Suprapubic skin (tissue), 4 donors: ENCODE measurements around the gene NELL1.

Source experiments
- POLR2A ChIP-seq, 2 donors: fragments of 450-650 bp; IDR thresholded peaks; one replicate each; pipeline ENCODE4 v1.6.1; 2017; ENCODE audit warnings: antibody characterized with exemption in 2 of 2, mild to moderate bottlenecking in 2 of 2, moderate library complexity in 2 of 2
- POLR2AphosphoS5 ChIP-seq, 3 donors: sonication (generic); formaldehyde crosslinking; IDR thresholded peaks; one replicate each; pipeline ENCODE4 v1.6.1; 2017; ENCODE audit warnings: antibody characterized with exemption in 3 of 3
- TF ChIP-seq, protein P1 (sequence below), 2 donors: fragments of 200-600 bp in 1 of 2; fragments of 450-650 bp in 1 of 2; sonication (generic) in 1 of 2; IDR thresholded peaks; one replicate each; pipeline ENCODE4 v1.5.1; 2016 to 2019; ENCODE audit warnings: antibody characterized with exemption in 2 of 2, mild to moderate bottlenecking in 1 of 2, moderate library complexity in 1 of 2

DNA sequence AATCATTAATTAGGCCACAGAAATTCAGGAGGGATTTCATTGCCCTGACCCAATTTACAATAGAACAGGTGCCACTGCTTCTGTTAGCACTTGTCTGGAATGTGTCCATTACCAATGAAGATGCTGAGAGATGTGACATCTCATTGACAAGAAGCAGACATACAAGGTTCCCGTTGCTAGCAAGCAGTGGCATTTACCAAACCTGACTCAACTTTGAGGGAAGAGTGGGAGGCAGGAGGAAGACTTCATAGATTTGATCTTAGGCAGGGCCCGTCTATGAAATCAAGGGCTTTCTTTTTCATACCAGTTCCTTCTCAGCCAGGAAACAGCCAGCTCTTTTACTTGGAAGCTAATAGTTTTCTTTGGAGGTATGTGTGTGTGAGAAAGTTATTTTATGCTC lies 280.2 kb downstream of the NELL1 start:
- TF ChIP-seq, protein P1, sequence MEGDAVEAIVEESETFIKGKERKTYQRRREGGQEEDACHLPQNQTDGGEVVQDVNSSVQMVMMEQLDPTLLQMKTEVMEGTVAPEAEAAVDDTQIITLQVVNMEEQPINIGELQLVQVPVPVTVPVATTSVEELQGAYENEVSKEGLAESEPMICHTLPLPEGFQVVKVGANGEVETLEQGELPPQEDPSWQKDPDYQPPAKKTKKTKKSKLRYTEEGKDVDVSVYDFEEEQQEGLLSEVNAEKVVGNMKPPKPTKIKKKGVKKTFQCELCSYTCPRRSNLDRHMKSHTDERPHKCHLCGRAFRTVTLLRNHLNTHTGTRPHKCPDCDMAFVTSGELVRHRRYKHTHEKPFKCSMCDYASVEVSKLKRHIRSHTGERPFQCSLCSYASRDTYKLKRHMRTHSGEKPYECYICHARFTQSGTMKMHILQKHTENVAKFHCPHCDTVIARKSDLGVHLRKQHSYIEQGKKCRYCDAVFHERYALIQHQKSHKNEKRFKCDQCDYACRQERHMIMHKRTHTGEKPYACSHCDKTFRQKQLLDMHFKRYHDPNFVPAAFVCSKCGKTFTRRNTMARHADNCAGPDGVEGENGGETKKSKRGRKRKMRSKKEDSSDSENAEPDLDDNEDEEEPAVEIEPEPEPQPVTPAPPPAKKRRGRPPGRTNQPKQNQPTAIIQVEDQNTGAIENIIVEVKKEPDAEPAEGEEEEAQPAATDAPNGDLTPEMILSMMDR (IDR thresholded peaks at IDR 0.05), result no peak
- TF ChIP-seq POLR2AphosphoS5 (IDR thresholded peaks at IDR 0.05) (no peak), POLR2A (IDR thresholded peaks at IDR 0.05) (no peak)
